GM08714 (cell line): ENCODE measurements around the gene JPH3.

Experiments
- H3K4me3 ChIP-seq: fragments of 200-500 bp; sonication (Bioruptor generic); 2 replicates; pipeline ENCODE4 v1.5.1; 2014; ENCODE audit warnings: mild to moderate bottlenecking, low read length, inconsistent platforms
- ZNF274 ChIP-seq: IDR thresholded peaks from 2 replicates; pipeline ENCODE4 v1.6.1; 2012; ENCODE audit warnings: mild to moderate bottlenecking, low read depth, low read length

Gene JPH3

DNA sequence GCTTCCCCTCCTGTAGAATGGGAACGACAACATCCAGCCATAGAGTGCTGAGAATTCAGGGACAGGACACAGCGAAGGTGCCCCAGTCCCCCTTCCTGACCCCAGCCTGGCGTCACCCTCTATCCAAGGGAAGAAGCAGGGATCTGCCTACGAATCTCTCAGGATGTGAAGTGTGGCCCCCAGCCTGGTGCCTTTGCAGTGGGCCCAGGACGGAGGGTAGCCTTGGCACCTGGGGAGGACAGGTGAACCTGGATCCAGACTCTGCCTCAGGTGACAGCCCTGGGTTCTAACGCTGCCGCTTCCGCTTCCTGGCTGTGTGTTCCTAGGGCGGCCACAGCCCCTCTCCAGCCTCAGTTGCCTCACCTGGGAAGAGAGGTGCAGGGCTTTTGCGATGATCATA is 36.4 kb downstream of the JPH3 start:
- H3K4me3 ChIP-seq = no peak overlapping the region
- TF ChIP-seq ZNF274 = no peak

DNA sequence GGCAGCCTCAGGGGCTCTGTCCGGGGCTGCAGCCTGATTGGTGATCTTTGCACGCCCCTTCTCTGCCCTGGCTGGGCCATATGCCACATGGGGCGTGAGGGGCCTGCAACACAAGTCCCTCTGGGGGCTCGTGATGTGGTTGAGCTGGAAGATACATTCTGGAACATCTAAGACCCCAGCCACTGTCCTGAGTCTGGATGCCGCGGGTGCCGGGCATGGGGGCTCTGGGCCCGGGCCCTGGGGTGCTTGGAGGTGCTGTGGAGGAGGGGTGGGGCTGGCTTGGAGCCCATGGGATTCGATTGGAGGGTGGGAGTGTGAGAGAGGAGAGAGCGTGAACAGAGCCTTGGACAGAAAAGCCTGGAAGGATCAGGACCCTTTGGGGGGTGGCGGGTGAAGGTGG is 39.4 kb downstream of the JPH3 start:
- no peak overlapping the region for H3K4me3 ChIP-seq
- TF ChIP-seq ZNF274 = no peak

DNA sequence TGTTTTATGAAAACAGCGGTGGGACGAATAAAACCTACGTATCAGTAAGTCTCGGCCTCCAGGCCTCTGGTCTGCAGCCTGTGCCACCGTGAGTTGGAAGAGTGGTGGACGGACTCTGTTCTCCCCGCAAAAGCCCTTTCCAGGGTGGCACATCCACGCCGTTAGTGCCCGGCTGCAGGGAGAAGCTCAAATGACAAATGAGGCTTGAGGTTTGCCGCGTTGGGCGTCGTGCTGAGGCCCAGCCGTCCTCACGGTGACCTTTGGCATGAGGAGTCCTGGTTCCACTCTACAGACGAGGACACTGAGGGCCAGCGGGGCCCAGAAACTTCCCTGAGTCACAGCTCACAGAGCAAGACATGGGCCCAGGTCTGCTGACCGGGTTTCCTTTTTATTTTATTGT is 40.2 kb downstream of the JPH3 start:
- no peak for TF ChIP-seq ZNF274
- H3K4me3 ChIP-seq = no peak overlapping the region

DNA sequence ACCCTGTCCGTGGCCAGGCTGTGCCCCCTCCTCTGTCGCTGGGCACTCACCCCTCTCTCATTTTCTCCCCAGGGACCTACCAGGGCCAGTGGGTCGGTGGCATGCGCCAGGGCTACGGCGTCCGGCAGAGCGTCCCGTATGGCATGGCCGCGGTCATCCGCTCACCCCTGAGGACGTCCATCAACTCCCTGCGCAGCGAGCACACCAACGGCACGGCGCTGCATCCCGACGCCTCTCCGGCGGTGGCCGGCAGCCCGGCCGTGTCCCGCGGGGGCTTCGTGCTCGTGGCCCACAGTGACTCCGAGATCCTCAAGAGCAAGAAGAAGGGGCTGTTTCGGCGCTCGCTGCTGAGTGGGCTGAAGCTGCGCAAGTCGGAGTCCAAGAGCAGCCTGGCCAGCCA is 41.9 kb downstream of the JPH3 start:
- no peak for TF ChIP-seq ZNF274
- H3K4me3 ChIP-seq = no peak overlapping the region

DNA sequence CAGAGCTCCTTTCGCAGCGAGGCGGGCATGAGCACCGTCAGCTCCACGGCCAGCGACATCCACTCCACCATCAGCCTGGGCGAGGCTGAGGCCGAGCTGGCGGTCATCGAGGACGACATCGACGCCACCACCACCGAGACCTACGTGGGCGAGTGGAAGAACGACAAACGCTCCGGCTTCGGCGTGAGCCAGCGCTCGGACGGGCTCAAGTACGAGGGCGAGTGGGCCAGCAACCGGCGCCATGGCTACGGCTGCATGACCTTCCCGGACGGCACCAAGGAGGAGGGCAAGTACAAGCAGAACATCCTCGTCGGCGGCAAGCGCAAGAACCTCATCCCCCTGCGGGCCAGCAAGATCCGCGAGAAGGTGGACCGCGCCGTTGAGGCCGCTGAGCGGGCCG is 42.3 kb downstream of the JPH3 start:
- no peak overlapping the region for H3K4me3 ChIP-seq
- no peak for TF ChIP-seq ZNF274

DNA sequence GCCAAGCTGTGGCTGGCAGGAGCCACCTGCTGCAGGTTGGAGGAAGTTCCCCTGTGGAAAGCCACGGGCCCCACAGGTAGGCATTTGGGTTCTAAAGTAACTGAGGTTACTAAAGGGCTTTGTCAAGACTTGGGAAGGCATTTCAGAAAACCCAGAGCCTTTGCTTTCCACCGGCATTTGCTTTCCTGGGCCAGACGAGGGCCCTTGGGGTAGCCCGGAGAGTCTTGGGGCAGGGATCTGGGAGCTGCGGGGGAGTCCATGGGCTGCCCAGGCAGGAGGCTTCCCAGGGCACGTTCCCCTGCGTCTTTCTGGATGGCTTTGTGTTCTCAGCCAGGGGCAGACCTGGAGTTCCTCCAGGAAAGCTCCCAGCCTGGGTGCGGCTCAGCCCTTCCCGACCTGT is 43.5 kb downstream of the JPH3 start:
- no peak for TF ChIP-seq ZNF274
- H3K4me3 ChIP-seq = no peak overlapping the region

DNA sequence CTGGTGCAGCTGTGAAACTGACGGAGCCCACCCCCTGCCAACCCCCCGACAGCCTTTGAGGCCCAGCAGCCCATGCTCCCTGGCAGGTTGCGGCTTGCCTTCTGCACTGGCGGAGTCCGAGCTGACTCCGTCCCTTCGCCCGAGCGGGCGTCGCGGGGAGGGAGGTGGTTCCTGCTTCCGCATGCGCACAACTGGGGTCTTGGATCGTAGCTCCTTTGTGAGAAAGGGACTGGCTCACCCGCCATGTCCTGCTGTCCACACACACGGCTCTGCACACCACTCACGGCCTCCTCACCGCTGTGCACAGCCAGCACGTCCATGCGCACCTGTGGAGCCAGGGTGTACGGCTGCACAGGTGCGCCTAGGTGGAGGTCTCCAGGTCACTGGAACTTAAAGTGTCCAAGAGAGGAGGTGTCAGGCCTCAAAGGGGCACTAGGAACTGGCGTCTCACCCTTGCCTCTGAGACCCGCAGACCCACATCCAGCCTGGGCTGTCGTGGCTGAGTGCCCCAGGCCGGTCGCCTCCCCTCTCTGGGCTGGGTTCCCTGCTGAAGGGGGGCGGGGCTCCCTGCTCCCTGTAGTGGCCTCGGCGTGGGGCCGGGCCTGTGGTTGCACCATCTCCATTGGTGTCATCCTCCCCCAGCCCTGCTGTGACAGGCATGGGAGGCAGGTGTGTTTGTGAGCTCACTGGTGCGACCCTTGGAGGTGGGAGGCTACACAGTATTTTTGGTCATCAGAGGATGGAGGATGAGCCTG is 45.3 kb downstream of the JPH3 start:
- H3K4me3 ChIP-seq = no peak overlapping the region
- TF ChIP-seq ZNF274 = no peak

DNA sequence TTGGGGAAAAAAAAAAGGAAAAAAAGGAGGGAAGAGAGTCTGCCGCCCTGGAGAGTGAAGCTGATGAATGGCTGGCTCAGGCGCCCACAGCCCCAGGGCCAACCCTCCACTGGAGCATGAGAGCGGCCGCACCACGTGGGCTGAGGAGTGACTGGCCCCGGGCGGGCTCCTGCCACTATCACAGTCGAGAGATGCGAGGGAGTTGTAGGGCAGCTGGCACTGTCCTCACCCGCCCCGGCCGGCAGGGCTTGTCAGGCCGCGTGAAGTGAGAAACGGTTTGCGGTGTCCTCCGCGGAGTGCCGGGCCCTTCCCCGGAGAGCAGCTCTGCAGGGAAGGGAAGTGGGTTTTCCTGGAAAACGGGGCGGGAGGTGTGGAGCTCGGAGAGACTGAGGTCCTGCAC is 45.9 kb downstream of the JPH3 start:
- H3K4me3 ChIP-seq = no peak overlapping the region
- TF ChIP-seq ZNF274 = no peak

DNA sequence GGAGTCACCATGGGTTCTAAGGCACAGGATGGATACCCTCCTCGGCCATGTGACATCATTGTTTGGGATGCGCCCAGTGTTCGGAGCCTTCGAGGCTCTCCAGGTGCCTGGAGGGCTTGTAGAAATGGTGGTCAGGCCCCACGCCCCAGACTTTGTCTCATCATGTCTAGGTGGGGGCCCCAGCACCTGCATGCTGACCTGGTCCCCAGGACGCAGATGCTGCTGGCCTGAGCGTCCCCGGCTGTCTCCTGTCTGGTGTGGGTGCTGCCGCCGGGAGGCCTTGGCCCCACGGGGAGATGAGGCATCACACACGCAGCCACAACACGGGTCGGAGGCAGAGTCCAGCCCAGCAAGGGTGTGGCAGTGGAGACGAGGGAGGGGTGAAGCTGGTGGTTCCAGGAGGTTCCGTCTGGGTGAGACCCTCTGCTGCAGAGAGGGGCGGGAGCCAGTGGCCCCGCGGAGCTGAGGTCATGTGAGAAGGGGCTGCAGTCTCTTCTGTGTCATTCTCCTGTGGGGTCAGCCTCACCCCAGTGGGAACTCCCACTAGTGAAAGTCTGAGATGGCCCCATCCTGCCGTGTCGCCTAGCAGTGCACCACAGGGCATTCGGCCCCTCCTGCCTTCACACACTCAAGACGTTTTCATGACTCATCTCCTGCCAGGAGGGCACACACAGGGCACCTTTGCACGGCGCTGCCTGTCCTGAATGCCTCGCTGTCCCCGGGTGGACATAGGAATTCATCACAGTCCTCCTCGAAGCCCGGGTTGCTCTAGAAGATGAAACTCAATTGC is 46.6 kb downstream of the JPH3 start:
- no peak for TF ChIP-seq ZNF274
- H3K4me3 ChIP-seq = no peak overlapping the region

DNA sequence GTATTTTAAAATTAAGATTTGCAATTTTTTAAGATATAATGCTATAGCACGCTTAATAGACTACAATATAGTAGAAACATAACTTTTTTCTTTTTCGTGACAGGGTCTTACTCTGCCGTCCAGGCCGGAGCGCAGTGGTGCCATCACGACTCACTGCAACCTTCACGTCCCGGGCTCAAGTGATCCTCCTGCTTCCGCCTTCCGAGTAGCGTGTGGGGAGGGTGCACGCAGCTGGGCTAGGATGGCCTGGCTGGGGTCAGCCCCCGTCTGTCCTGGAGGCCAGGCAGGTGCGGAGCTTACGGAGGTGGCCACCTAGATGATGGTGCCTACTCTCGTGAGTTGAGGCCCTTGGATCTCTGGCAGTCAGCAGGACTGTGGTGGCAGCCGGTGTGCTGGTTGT is 50.1 kb downstream of the JPH3 start:
- TF ChIP-seq ZNF274 = no peak

DNA sequence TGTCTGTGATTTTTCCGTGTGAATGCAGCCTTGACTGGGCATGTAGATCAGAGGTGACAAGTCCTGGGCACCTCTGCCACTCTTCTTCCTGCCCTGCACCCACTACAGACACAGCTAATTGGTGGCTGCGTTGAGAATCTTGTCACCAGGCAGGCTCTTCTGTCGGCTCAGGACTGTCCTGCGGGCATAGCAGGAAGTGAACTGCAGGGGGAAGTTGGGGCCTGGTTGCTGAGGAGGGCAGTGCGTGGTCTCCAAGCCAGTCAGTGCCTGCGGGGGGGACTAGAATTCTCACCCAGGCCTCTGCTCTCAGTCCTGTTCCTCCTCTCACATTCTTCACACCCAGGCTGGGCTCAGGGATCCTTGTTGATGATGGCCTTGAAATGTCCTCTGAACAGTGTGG is 50.5 kb downstream of the JPH3 start:
- H3K4me3 ChIP-seq = no peak overlapping the region
- no peak for TF ChIP-seq ZNF274

More for the DNA sequence above, 50.1 kb downstream of the JPH3 start:
- H3K4me3 ChIP-seq = no peak overlapping the region

DNA sequence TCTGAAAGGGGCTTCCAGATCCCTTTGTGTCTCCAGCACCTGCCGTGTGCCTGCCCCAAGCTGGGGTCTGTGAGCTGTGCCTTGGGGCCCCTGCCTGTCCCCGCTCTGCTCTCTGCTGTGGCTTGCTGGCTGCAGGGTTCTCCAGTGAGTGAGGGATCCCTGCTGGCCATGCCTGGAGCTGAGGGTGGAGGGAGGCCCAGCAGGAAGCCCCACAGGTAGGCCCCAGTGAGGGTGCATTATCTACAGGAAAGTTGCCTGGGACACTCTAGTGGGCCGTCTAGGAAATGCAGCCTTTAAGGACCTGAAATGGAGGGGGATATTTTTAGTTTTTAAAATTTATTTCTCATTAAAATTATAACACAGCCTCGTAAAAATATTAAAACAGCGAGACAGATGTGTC is 50.9 kb downstream of the JPH3 start:
- TF ChIP-seq ZNF274 = no peak

DNA sequence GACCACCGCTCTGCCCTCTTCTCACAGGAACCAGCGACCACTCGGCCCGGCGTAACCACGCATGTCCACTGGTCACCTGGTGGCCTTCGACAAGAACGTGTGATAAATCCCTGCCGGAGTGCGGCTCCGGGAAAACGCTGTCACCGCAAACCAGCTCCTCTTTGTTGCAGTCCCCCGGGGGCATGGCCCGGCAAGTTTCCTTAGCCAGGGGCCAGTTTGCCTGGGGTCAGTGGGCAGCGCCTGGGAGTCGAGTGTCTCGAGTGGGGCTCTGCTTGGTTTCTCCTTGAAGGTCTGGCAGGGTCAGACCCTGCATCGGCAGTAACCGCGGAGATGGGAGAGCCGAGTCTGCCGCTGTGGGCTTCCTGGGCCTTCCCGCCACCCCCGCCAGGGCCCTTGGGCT is 52.5 kb downstream of the JPH3 start:
- TF ChIP-seq ZNF274 = no peak
- H3K4me3 ChIP-seq = no peak overlapping the region

More for the DNA sequence above, 50.9 kb downstream of the JPH3 start:
- no peak overlapping the region for H3K4me3 ChIP-seq

DNA sequence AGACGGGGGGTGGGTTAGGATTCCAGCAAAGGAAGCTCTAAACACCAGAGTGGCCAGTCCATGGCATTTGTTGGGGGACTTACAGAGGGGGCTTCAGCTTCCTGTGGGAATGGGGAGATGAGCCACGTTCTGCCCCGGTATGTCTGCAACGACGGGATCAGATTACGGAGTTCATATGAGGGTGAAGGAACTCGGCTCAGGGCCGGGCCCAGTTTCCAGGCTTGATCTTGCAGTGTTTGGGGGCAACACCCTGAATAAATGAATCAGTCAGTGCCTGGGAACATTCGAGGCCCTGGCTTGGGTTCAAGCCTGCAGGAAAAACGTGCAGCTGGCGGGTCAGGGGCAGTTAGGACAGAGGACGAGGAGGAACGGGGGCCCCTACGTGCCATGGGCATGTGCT is 54.0 kb downstream of the JPH3 start:
- no peak for TF ChIP-seq ZNF274
- H3K4me3 ChIP-seq = no peak overlapping the region

DNA sequence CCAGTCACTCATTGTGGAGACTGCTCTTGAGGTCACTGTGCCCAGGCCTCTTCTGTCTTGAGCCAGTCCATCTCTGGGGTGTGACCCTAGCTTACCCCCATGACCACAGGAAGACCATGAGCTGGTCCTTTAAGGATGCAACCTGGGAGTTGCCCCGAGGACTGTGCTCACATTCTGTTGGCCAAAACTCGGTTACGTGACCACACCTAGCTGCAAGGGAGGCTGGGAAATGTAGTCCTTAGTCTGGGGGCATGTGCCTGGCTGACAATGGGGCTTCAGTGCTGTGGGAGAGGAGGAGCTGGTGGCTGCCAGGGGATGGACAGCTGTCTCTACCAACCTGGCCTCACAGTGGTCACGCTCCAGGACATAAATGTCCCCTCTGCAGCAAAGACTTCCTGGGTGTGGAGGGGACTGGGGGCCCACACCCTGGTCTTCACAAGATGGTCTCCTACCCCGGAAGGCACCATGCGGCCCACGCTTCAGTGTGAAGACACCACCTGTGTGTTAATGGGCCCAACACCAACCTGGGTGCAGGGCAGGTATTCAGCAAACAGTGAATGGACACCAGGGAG is 55.4 kb downstream of the JPH3 start:
- H3K4me3 ChIP-seq = no peak overlapping the region
- TF ChIP-seq ZNF274 = no peak
